Neutrophil (primary cell): ENCODE measurements around the gene PLN.

Source experiments
- H3K27ac ChIP-seq: fragments of 200-600 bp; sonication (generic); 2 replicates; pipeline ENCODE4 v1.5.1; 2016; ENCODE audit warnings: mild to moderate bottlenecking, moderate library complexity
- H3K27me3 ChIP-seq: fragments of 200-600 bp; sonication (generic); 2 replicates; pipeline ENCODE4 v1.6.0; 2016; ENCODE audit warnings: mild to moderate bottlenecking
- H3K36me3 ChIP-seq: fragments of 200-600 bp; sonication (generic); 2 replicates; pipeline ENCODE4 v1.5.1; 2017
- H3K4me1 ChIP-seq, 2 experiments: fragments of 200-600 bp in 1 of 2; sonication (generic) in 1 of 2; 1 replicate in 1 of 2; 2 replicates in 1 of 2; pipeline versions ENCODE4 v1.5.1 to v1.6.1; 2013 to 2016; ENCODE audit warnings: low read depth in 1 of 2, low read length in 1 of 2, mild to moderate bottlenecking in 1 of 2, moderate library complexity in 1 of 2; ENCODE audit not compliant: control insufficient read depth in 1 of 2, insufficient read depth in 1 of 2
- H3K4me3 ChIP-seq, 2 experiments: fragments of 200-600 bp in 1 of 2; sonication (generic) in 1 of 2; 1 replicate in 1 of 2; 2 replicates in 1 of 2; pipeline ENCODE4 v1.5.1; 2013 to 2016; ENCODE audit warnings: low read depth in 1 of 2, low read length in 1 of 2, mild to moderate bottlenecking in 1 of 2, moderate library complexity in 1 of 2
- H3K9me3 ChIP-seq: fragments of 200-600 bp; sonication (generic); 2 replicates; pipeline ENCODE4 v1.5.1; 2016
- TF ChIP-seq, protein P1 (sequence below): fragments of 200-600 bp; sonication (generic); IDR thresholded peaks from 2 replicates; pipeline ENCODE4 v1.5.1; 2016; ENCODE audit warnings: antibody characterized with exemption

Gene PLN

DNA sequence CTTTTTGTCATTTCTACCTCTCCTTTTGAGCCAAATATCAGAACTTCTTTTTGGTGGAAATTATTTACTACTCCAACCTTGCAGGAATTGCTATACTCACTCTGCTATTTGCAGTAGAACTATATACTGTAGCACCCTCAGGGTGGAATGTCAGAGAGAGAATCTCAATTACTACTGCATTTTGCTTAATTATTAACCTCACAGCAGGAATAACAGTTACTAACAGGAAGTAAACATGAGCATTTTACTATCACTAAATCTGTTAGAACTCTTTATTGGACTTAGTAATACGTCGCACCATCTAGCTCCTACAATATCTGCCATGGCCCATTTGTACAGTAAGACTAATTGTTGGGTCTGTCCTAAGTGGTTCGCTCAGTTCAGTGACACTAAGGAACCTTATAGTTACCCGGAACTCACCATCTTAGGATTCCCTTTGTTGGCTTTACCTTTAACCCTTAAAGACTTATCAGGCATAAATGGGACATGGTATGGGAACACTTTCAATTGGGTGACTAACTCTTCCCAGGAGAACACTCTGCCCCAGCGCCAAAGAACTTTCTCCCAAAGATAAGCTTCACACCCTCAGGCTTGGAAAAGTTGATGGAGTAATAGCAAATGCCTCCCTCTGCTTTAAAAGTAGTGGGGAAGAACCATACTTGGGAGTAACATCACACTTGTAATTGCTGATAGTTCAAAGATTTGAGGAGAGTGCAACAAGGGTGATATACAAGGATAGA lies 38.8 kb downstream of the PLN start:
- H3K36me3 ChIP-seq = no peaks in the 10 kb centered on the region
- H3K27me3 ChIP-seq = no peaks in the 10 kb centered on the region
- H3K4me1 ChIP-seq = no peaks in the 10 kb centered on the region
- H3K9me3 ChIP-seq = no peaks in the 10 kb centered on the region
- no peak overlapping the region for H3K4me3 ChIP-seq
- TF ChIP-seq, protein P1, sequence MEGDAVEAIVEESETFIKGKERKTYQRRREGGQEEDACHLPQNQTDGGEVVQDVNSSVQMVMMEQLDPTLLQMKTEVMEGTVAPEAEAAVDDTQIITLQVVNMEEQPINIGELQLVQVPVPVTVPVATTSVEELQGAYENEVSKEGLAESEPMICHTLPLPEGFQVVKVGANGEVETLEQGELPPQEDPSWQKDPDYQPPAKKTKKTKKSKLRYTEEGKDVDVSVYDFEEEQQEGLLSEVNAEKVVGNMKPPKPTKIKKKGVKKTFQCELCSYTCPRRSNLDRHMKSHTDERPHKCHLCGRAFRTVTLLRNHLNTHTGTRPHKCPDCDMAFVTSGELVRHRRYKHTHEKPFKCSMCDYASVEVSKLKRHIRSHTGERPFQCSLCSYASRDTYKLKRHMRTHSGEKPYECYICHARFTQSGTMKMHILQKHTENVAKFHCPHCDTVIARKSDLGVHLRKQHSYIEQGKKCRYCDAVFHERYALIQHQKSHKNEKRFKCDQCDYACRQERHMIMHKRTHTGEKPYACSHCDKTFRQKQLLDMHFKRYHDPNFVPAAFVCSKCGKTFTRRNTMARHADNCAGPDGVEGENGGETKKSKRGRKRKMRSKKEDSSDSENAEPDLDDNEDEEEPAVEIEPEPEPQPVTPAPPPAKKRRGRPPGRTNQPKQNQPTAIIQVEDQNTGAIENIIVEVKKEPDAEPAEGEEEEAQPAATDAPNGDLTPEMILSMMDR = no peak
- H3K27ac ChIP-seq = no peak overlapping the region

DNA sequence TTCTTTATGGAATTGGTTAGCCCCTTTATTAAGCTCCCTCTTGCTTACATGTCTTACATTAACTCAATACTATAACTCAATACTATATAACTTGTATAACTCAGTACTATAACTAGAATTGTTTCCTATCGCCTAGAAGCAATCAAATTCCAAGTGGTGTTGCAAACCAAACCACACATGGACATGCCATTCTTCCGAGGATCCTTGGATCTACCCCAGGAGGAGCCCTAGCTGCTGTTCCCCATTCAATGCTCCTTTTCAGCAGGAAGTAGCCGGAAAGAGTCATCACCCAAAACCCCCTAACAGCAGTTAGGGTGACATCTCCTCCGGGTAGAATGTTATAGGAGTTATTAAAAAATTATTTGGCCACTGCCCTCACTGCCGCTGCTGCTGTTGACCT lies 40.5 kb downstream of the PLN start:
- H3K27me3 ChIP-seq = no peaks in the 10 kb centered on the region
- no peaks in the 10 kb centered on the region for H3K9me3 ChIP-seq
- H3K4me3 ChIP-seq = no peak overlapping the region
- H3K27ac ChIP-seq = no peak overlapping the region
- TF ChIP-seq, protein P1 = no peak
- H3K36me3 ChIP-seq = no peaks in the 10 kb centered on the region
- H3K4me1 ChIP-seq = no peaks in the 10 kb centered on the region

DNA sequence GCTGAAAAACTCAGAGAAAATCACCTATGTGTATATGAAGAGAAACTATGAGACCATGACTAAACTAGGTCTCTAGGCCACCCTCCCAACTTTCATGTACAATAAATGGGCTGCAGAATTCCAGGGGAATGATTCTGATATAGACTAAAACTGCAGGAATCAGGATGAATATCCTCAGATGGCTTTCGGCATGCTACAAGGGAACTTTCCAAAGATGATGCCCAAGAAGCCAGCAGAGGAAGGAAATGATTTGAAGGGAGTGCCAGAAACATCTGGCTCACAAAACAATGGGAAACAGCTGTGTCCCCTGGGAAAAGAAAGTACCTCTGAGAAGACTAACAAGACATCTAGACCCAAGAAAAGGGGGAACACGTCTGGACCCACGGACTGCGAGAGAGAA lies 41.1 kb downstream of the PLN start:
- Histone ChIP-seq H3K27me3 (no peaks in the 10 kb centered on the region), H3K9me3 (no peaks in the 10 kb centered on the region), H3K36me3 (no peaks in the 10 kb centered on the region), H3K4me3 (no peak overlapping the region), H3K27ac (no peak overlapping the region), H3K4me1 (no peaks in the 10 kb centered on the region)
- TF ChIP-seq, protein P1 = no peak

DNA sequence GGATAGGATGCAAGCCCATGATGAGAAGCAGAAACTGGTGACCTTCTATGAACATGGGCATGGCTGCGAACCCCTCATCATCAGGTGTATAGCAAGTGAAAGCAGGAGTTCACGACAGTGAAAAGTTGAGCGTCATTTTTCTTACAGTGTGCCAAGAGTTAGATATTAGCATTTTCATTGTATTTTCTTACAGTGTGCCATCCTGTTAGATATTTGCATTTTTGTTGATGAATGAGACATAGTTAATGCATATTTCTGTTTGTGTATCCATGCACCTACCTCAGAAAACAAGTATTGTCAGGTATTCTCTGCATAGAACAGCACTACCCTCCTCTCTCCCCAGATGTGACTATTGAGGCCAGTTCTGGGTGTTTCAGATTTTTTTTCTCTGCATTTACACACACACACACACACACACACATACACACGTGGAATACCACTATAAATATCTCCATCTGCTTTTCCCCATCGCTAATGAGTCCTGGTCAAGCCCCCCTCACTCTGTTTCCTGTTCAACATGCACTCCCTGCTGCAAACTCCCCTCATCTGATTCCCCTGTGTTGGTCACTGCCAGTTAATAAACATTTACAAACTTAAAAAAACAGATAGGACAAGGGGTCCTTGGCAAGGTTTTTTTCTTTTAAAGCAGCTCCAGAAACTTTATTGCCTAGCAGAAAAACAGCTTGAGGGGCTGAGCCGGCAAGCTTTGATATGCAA lies 41.7 kb downstream of the PLN start:
- no peaks in the 10 kb centered on the region for H3K9me3 ChIP-seq
- H3K27me3 ChIP-seq = no peaks in the 10 kb centered on the region
- H3K27ac ChIP-seq = no peak overlapping the region
- H3K36me3 ChIP-seq = no peaks in the 10 kb centered on the region
- TF ChIP-seq, protein P1 = no peak
- no peak overlapping the region for H3K4me3 ChIP-seq
- no peaks in the 10 kb centered on the region for H3K4me1 ChIP-seq

DNA sequence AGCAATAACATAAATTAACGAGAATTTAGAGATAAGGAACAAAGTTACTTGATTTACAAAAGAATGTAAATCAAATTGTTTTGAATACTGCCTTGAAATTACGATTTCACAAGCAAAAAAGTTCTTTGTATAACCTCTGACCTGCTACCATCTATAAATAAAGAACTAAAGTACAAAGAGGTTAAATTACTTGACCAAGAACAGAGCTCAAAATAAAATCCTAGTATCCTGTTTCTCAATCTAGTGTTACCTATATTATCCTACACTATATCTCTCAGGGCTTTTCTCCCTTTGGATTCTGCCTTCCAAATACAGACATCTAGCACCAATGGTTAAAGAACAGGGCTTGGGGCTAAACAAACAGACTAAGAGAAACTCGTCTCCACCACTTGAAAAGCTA lies 43.8 kb downstream of the PLN start:
- H3K4me3 ChIP-seq = no peak overlapping the region
- TF ChIP-seq, protein P1 = no peak
- no peaks in the 10 kb centered on the region for H3K36me3 ChIP-seq
- no peaks in the 10 kb centered on the region for H3K27me3 ChIP-seq
- H3K4me1 ChIP-seq = no peaks in the 10 kb centered on the region
- no peaks in the 10 kb centered on the region for H3K9me3 ChIP-seq
- H3K27ac ChIP-seq = no peak overlapping the region
